Duodenal mucosa (tissue), 2 donors: ENCODE data around the gene RICTOR.

ENCODE experiments used
- H3K27ac ChIP-seq: one replicate; pipeline ENCODE4 v1.7.0; 2013; ENCODE audit warnings: low read depth, low read length
- H3K27me3 ChIP-seq, 2 donors: one replicate each; pipeline ENCODE4 v1.7.0; 2013; ENCODE audit warnings: low read length in 2 of 2, control low read depth in 1 of 2; ENCODE audit not compliant: insufficient read depth in 2 of 2, control insufficient read depth in 1 of 2
- H3K36me3 ChIP-seq, 2 donors: one replicate each; pipeline ENCODE4 v1.7.0; 2013; ENCODE audit warnings: low read length in 2 of 2, control low read depth in 1 of 2; ENCODE audit not compliant: insufficient read depth in 2 of 2, control insufficient read depth in 1 of 2
- H3K4me1 ChIP-seq, 2 donors: one replicate each; pipeline ENCODE4 v1.7.0; 2013; ENCODE audit warnings: low read length in 2 of 2, control low read depth in 1 of 2; ENCODE audit not compliant: insufficient read depth in 2 of 2, control insufficient read depth in 1 of 2
- H3K4me3 ChIP-seq, 2 donors: one replicate each; pipeline ENCODE4 v1.7.0; 2013; ENCODE audit warnings: low read length in 2 of 2, low read depth in 1 of 2
- H3K9ac ChIP-seq, 2 donors: one replicate each; pipeline ENCODE4 v1.7.0; 2013; ENCODE audit warnings: low read length in 2 of 2, low read depth in 1 of 2
- H3K9me3 ChIP-seq, 2 donors: one replicate each; pipeline ENCODE4 v1.7.0; 2013; ENCODE audit warnings: low read length in 2 of 2, control low read depth in 1 of 2; ENCODE audit not compliant: control insufficient read depth in 1 of 2

The RICTOR gene

GRCh38 chr5:38953426-38954012 is 120.7 kb downstream of the RICTOR start:
- Histone ChIP-seq H3K36me3 (peaks cover 41 to 69% of the 10 kb centered on the region in 2 donors), H3K4me1 (no peaks in the 10 kb centered on the region), H3K27ac (no peak overlapping the region), H3K9me3 (no peaks in the 10 kb centered on the region), H3K9ac (no peak overlapping the region), H3K27me3 (no peaks in the 10 kb centered on the region), H3K4me3 (no peak overlapping the region)

- no peaks in the 10 kb centered on the region for H3K9me3 ChIP-seq
- no peak overlapping the region for H3K27ac ChIP-seq
- H3K36me3 ChIP-seq = peaks cover 45 to 65% of the 10 kb centered on the region in 2 donors
- H3K9ac ChIP-seq = no peak overlapping the region
- H3K27me3 ChIP-seq = no peaks in the 10 kb centered on the region
- no peak overlapping the region for H3K4me3 ChIP-seq
- H3K4me1 ChIP-seq = no peaks in the 10 kb centered on the region
These were observed 125.7 kb downstream of the RICTOR start for GRCh38 chr5:38948501-38948900.

- no peaks in the 10 kb centered on the region for H3K27me3 ChIP-seq
- H3K27ac ChIP-seq = no peak overlapping the region
- no peak overlapping the region for H3K9ac ChIP-seq
- no peaks in the 10 kb centered on the region for H3K9me3 ChIP-seq
- no peak overlapping the region for H3K4me3 ChIP-seq
- peaks cover 29 to 52% of the 10 kb centered on the region in 2 donors for H3K36me3 ChIP-seq
- H3K4me1 ChIP-seq = no peaks in the 10 kb centered on the region
These were observed 129.9 kb downstream of the RICTOR start for GRCh38 chr5:38944282-38944681.

- H3K9ac ChIP-seq = no peak overlapping the region
- no peaks in the 10 kb centered on the region for H3K4me1 ChIP-seq
- no peak overlapping the region for H3K4me3 ChIP-seq
- peaks cover 28 to 42% of the 10 kb centered on the region in 2 donors for H3K36me3 ChIP-seq
- H3K27me3 ChIP-seq = no peaks in the 10 kb centered on the region
- no peak overlapping the region for H3K27ac ChIP-seq
- H3K9me3 ChIP-seq = no peaks in the 10 kb centered on the region
These were observed 132.3 kb downstream of the RICTOR start for GRCh38 chr5:38941912-38942311.

- no peaks in the 10 kb centered on the region for H3K4me1 ChIP-seq
- no peak overlapping the region for H3K4me3 ChIP-seq
- no peak overlapping the region for H3K27ac ChIP-seq
- H3K36me3 ChIP-seq = peaks cover 29 to 31% of the 10 kb centered on the region in 2 donors
- no peak overlapping the region for H3K9ac ChIP-seq
- H3K9me3 ChIP-seq = no peaks in the 10 kb centered on the region
- no peaks in the 10 kb centered on the region for H3K27me3 ChIP-seq
These were observed 133.9 kb downstream of the RICTOR start for GRCh38 chr5:38940230-38940858.

GRCh38 chr5:38938973-38939372 is 135.2 kb downstream of the RICTOR start:
- Histone ChIP-seq H3K27ac (no peak overlapping the region), H3K9me3 (no peaks in the 10 kb centered on the region), H3K9ac (no peak overlapping the region), H3K36me3 (peaks cover 17 to 18% of the 10 kb centered on the region in 2 donors), H3K4me3 (no peak overlapping the region), H3K27me3 (no peaks in the 10 kb centered on the region), H3K4me1 (no peaks in the 10 kb centered on the region)

- Histone ChIP-seq H3K9me3 (no peaks in the 10 kb centered on the region), H3K9ac (no peak overlapping the region), H3K27me3 (no peaks in the 10 kb centered on the region), H3K4me3 (no peak overlapping the region), H3K27ac (no peak overlapping the region), H3K36me3 (peaks cover 18% of the 10 kb centered on the region in 2 donors), H3K4me1 (no peaks in the 10 kb centered on the region)
These were observed 135.8 kb downstream of the RICTOR start for GRCh38 chr5:38938424-38938823.

- no peaks in the 10 kb centered on the region for H3K4me1 ChIP-seq
- no peak overlapping the region for H3K27ac ChIP-seq
- peaks cover 7 to 8% of the 10 kb centered on the region in 2 donors for H3K36me3 ChIP-seq
- H3K27me3 ChIP-seq = no peaks in the 10 kb centered on the region
- H3K4me3 ChIP-seq = no peak overlapping the region
- no peaks in the 10 kb centered on the region for H3K9me3 ChIP-seq
- no peak overlapping the region for H3K9ac ChIP-seq
These were observed 137.9 kb downstream of the RICTOR start for GRCh38 chr5:38936269-38936668.

- Histone ChIP-seq H3K4me3 (no peak overlapping the region), H3K27ac (no peak overlapping the region), H3K9me3 (no peaks in the 10 kb centered on the region), H3K9ac (no peak overlapping the region), H3K4me1 (no peaks in the 10 kb centered on the region), H3K27me3 (no peaks in the 10 kb centered on the region), H3K36me3 (peaks cover 3 to 8% of the 10 kb centered on the region in 2 donors)
These were observed 138.8 kb downstream of the RICTOR start for GRCh38 chr5:38935437-38935836.

- no peaks in the 10 kb centered on the region for H3K4me1 ChIP-seq
- H3K9ac ChIP-seq = no peak overlapping the region
- no peak overlapping the region for H3K27ac ChIP-seq
- no peak overlapping the region for H3K4me3 ChIP-seq
- H3K27me3 ChIP-seq = no peaks in the 10 kb centered on the region
- peaks cover 3% of the 10 kb centered on the region in 2 donors for H3K36me3 ChIP-seq
- H3K9me3 ChIP-seq = no peaks in the 10 kb centered on the region
These were observed 141.3 kb downstream of the RICTOR start for GRCh38 chr5:38932854-38933408.
